ENCODE data around the gene TNPO1.

The TNPO1 gene

DNA sequence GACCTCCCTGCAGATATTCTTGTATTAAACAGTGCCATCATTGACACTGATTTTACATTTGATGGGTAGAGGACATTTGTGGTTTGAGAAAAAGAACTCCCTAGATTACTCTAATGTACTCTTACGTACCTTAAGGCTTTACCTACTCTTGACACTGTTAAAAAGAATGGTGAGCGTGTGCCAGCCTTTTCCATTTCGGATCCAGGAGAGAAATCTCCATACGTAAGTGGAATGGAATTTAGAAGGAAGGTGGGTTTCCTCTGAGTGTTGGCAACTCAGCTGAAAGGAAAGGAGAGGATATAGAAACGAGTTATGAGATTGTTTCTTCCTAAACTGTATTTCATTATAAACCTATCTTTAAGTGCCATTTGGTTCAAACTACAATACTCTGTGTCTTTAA is 40.9 kb downstream of the TNPO1 start:
- no peak for TF ChIP-seq CTCF (IDR thresholded peaks at IDR 0.05)

DNA sequence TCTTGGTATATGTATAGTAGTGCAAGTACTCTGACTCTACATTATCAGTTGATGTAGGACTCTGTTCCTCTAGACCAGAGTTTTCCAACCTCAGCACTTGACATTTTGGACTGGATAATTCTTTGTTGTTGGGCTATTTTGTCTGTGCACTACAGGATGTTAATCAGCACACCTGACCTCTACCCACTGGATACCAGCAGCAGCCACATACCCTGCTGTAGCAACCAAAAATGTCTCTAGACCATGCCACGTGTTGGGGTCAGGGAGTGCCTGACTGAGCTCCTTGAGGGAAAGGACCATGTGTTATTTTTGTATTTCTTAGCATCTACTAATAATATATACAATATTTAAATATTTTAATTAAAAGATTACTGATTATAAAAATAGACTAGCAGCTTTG is 42.7 kb downstream of the TNPO1 start:
- no peak for TF ChIP-seq CTCF (IDR thresholded peaks at IDR 0.05)

DNA sequence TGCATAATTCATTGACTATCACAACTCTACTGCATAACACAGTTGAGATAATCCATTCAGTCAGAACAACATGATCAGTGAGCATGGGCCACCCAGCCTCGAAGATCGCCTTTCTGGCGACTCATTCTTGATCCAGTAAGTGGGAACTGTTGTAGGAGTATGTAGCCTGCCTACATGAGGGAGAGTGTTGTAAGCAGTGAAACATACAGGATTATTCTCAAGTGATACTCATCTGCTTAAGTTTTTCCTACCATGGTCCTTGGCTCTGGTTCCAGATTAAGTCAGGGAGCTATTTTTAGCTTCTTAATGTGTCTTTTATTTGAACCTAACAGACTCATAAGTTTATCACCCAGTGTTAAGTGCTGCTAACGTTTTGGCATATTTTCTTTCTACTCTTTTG is 44.0 kb downstream of the TNPO1 start:
- TF ChIP-seq CTCF (IDR thresholded peaks at IDR 0.05): no peak

- TF ChIP-seq CTCF (IDR thresholded peaks at IDR 0.05): no peak
Observed at GRCh38 chr5:72871366-72872024, 55.0 kb downstream of the TNPO1 start.

- TF ChIP-seq CTCF (IDR thresholded peaks at IDR 0.05): no peak
Observed at GRCh38 chr5:72878854-72879253, 62.4 kb downstream of the TNPO1 start.

DNA sequence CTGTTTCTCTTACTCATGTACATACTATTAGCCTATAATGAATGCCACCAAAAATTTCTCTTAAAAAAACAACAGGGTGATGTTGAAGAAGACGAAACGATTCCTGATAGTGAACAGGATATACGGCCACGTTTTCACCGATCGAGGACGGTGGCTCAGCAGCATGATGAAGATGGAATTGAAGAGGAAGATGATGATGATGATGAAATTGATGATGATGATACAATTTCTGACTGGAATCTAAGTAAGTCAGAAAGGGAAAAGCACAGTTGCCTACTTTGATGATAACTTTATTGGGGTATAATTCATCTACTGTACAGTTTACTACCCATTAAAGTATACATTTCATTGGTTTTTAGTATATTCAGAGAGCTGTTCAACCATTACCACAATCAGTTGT is 66.5 kb downstream of the TNPO1 start:
- TF ChIP-seq CTCF (IDR thresholded peaks at IDR 0.05): no peak

- no peak for TF ChIP-seq CTCF (IDR thresholded peaks at IDR 0.05)
Observed at GRCh38 chr5:72883850-72884249, 67.4 kb downstream of the TNPO1 start.

GRCh38 chr5:72884892-72885291 is 68.4 kb downstream of the TNPO1 start:
- TF ChIP-seq CTCF (IDR thresholded peaks at IDR 0.05): no peak

Measured in LNCAP (cell line).